GM23338 (cell line): ENCODE data around the gene CENPX. TPM values are rescaled to one million over a fixed set of nuclear protein-coding genes. Genes with fewer than 3 reads are reported as not detected.

Experiments used
- ATAC-seq: fragments of 200-7000 bp; cut with Tn5 transposase; 3 replicates; pipeline ENCODE4 v1.9.1; 2020
- DNase-seq: peaks from one replicate; pipeline ENCODE4 v3.0.0-alpha.2; 2015; ENCODE audit warnings: low spot score
- H2AFZ ChIP-seq: fragments of 200-600 bp; sonication (generic); 2 replicates; pipeline ENCODE4 v1.8.0; 2016; ENCODE audit warnings: antibody characterized with exemption, mild to moderate bottlenecking, moderate library complexity
- H3F3A ChIP-seq: fragments of 200-600 bp; sonication (generic); replicated peaks from 2 replicates; pipeline ENCODE4 v1.8.0; 2017; ENCODE audit warnings: antibody characterized with exemption, mixed run types, low read depth
- H3K27ac ChIP-seq: fragments of 200-600 bp; sonication (generic); 2 replicates; pipeline ENCODE4 v1.6.1; 2016; ENCODE audit warnings: low read depth
- H3K27me3 ChIP-seq: fragments of 200-600 bp; sonication (generic); 2 replicates; pipeline ENCODE4 v1.8.0; 2016; ENCODE audit warnings: mild to moderate bottlenecking, mixed run types, moderate library complexity; ENCODE audit not compliant: insufficient read depth
- H3K36me3 ChIP-seq: fragments of 200-600 bp; sonication (generic); 2 replicates; pipeline ENCODE4 v1.8.0; 2016; ENCODE audit warnings: mild to moderate bottlenecking; ENCODE audit not compliant: insufficient read depth
- H3K4me1 ChIP-seq: fragments of 200-600 bp; sonication (generic); 2 replicates; pipeline ENCODE4 v1.8.0; 2016; ENCODE audit warnings: mild to moderate bottlenecking, moderate library complexity; ENCODE audit not compliant: insufficient read depth
- H3K4me2 ChIP-seq: fragments of 200-600 bp; sonication (generic); 2 replicates; pipeline ENCODE4 v1.7.1; 2017; ENCODE audit warnings: mixed run types
- H3K4me3 ChIP-seq: fragments of 200-600 bp; sonication (generic); 2 replicates; pipeline ENCODE4 v1.6.1; 2016; ENCODE audit warnings: mixed run types
- H3K79me2 ChIP-seq: fragments of 200-600 bp; sonication (generic); replicated peaks from 2 replicates; pipeline ENCODE4 v1.8.0; 2017; ENCODE audit warnings: mild to moderate bottlenecking; ENCODE audit not compliant: insufficient read depth
- H3K9me2 ChIP-seq: fragments of 200-600 bp; sonication (generic); 2 replicates; pipeline ENCODE4 v1.8.0; 2017; ENCODE audit not compliant: insufficient read depth
- H4K20me1 ChIP-seq: fragments of 200-600 bp; sonication (generic); replicated peaks from 2 replicates; pipeline ENCODE4 v1.8.0; 2017; ENCODE audit warnings: mild to moderate bottlenecking; ENCODE audit not compliant: insufficient read depth
- H3K27ac Mint-ChIP-seq: 2 replicates; pipeline ENCODE4 v1.8.0; 2020; ENCODE audit warnings: inconsistent platforms, mild to moderate bottlenecking, moderate library complexity, mixed read lengths
- H3K27me3 Mint-ChIP-seq: 3 replicates; pipeline ENCODE4 v1.8.0; 2022; ENCODE audit warnings: low read depth, mild to moderate bottlenecking, moderate library complexity, mixed read lengths, inconsistent platforms; ENCODE audit not compliant: insufficient read depth, poor library complexity
- H3K36me3 Mint-ChIP-seq: 3 replicates; pipeline ENCODE4 v1.8.0; 2021; ENCODE audit warnings: low read depth, mild to moderate bottlenecking, inconsistent platforms, moderate library complexity, mixed read lengths
- H3K4me1 Mint-ChIP-seq: 3 replicates; pipeline ENCODE4 v1.8.0; 2020; ENCODE audit warnings: mild to moderate bottlenecking, inconsistent platforms, mixed read lengths
- H3K4me3 Mint-ChIP-seq: 3 replicates; pipeline ENCODE4 v1.8.0; 2021; ENCODE audit warnings: moderate library complexity, mild to moderate bottlenecking, inconsistent platforms, mixed read lengths
- H3K9me3 Mint-ChIP-seq: 3 replicates; pipeline ENCODE4 v1.8.0; 2020; ENCODE audit warnings: moderate library complexity, mild to moderate bottlenecking, inconsistent platforms, mixed read lengths
- CTCF ChIP-seq, 2 experiments: fragments of 200-600 bp in 1 of 2; sonication (generic) in 1 of 2; conservative IDR thresholded peaks; 2 replicates each; pipeline versions ENCODE4 v1.5.1 to v1.6.1; 2016 to 2017; ENCODE audit warnings: antibody characterized with exemption in 2 of 2, low read depth in 2 of 2, mild to moderate bottlenecking in 2 of 2, moderate library complexity in 1 of 2
- EZH2 ChIP-seq: fragments of 200-600 bp; sonication (generic); IDR thresholded peaks from one replicate; pipeline ENCODE4 v1.8.0; 2017; ENCODE audit warnings: antibody characterized with exemption, mild to moderate bottlenecking, low read depth; ENCODE audit not compliant: unreplicated experiment
- JUNB ChIP-seq: IDR thresholded peaks from one replicate; pipeline ENCODE4 v1.6.1; 2016; ENCODE audit warnings: antibody characterized with exemption; ENCODE audit not compliant: unreplicated experiment
- POLR2AphosphoS5 ChIP-seq: IDR thresholded peaks from 2 replicates; pipeline ENCODE4 v1.6.1; 2016; ENCODE audit warnings: antibody characterized with exemption, low read depth
- STAT1 ChIP-seq: IDR thresholded peaks from one replicate; pipeline ENCODE4 v1.6.1; 2016; ENCODE audit warnings: antibody characterized with exemption; ENCODE audit not compliant: unreplicated experiment
- ZNF462 ChIP-seq: fragments of 250-450 bp; sonication (Bioruptor Pico); IDR thresholded peaks from 2 replicates; pipeline ENCODE4 v1.5.0; 2020; ENCODE audit warnings: mild to moderate bottlenecking, moderate library complexity
- polyA plus RNA-seq: library from polyadenylated mRNA; unstranded; fragments of >200 nt; fragmentation: Nextera tagmentation; extraction: Ambion mirVana; gene quantifications from 2 replicates; pipeline ENCODE4 v1.2.1, GENCODE V29; 2016
- total RNA-seq: library from RNA; depleted of rRNA; stranded (reverse); fragments of >200 nt; shearing (Covaris generic); gene quantifications from 2 replicates; pipeline ENCODE4 v1.2.3, GENCODE V29; 2014

The CENPX gene
- total and polyA plus RNA-seq, 2 experiments from 2014 or later, result 114 to 157 TPM

- H3K4me2 ChIP-seq, result no peak overlapping the region
- H3K4me1 Mint-ChIP-seq, result no peaks in the 10 kb centered on the region
- H3K4me3 Mint-ChIP-seq, result no peak overlapping the region
- DNase-seq (no peak), ATAC-seq (no peak; the same call in 2 of the 3 replicates)
- H3K79me2 ChIP-seq, result no peaks in the 10 kb centered on the region
- no peaks in the 10 kb centered on the region for H3K27me3 ChIP-seq
- H3K36me3 Mint-ChIP-seq, result no peaks in the 10 kb centered on the region
- no peaks in the 10 kb centered on the region for H3K9me3 Mint-ChIP-seq
- H3F3A ChIP-seq, result 0 out of 2 replicates have a peak, but pooled peaks cover 2% of the 10 kb centered on the region
- no peak overlapping the region for H2AFZ ChIP-seq
- TF ChIP-seq EZH2 (no peak), STAT1 (no peak), CTCF (conservative IDR thresholded peaks at IDR 0.05; ENCODE audit: low read depth in 2 of 2) (peak in 1 of 2 experiments; percentile 31; a peak in 1 of 4 replicates)
- no peak overlapping the region for H3K27ac ChIP-seq
- peaks cover 14% of the 10 kb centered on the region for H3K27me3 Mint-ChIP-seq
- no peaks in the 10 kb centered on the region for H3K4me1 ChIP-seq
- no peaks in the 10 kb centered on the region for H4K20me1 ChIP-seq
- H3K36me3 ChIP-seq, result no peaks in the 10 kb centered on the region
- H3K4me3 ChIP-seq, result no peak overlapping the region
- H3K27ac Mint-ChIP-seq, result no peak overlapping the region
- H3K9me2 ChIP-seq, result no peaks in the 10 kb centered on the region
These were observed 15.0 kb downstream of the CENPX start for GRCh38 chr17:82007495-82008257.

- Histone ChIP-seq H3K27me3 (no peaks in the 10 kb centered on the region), H3K36me3 (no peaks in the 10 kb centered on the region), H2AFZ (no peak overlapping the region), H3F3A (0 out of 2 replicates have a peak, but pooled peaks cover 2% of the 10 kb centered on the region), H3K4me2 (no peak overlapping the region), H3K27ac (no peak overlapping the region), H3K9me2 (no peaks in the 10 kb centered on the region), H4K20me1 (0 out of 2 replicates have a peak, but pooled peaks cover 2% of the 10 kb centered on the region), H3K79me2 (no peaks in the 10 kb centered on the region), H3K4me3 (no peak overlapping the region), H3K4me1 (no peaks in the 10 kb centered on the region)
- Mint-ChIP-seq H3K36me3 (no peaks in the 10 kb centered on the region), H3K4me3 (no peak overlapping the region), H3K27ac (no peak overlapping the region), H3K27me3 (peaks cover 14% of the 10 kb centered on the region), H3K4me1 (no peaks in the 10 kb centered on the region), H3K9me3 (no peaks in the 10 kb centered on the region)
- no peak for ATAC-seq
- DNase-seq, result no peak
- TF ChIP-seq POLR2AphosphoS5 (no peak), ZNF462 (CRISPR knock-in tag) (no peak), JUNB (no peak)
These were observed 15.5 kb downstream of the CENPX start for GRCh38 chr17:82007228-82007494.
